HCT116 (cell line): ENCODE measurements around the gene SLC2A13. TPM values are rescaled to one million over a fixed set of nuclear protein-coding genes. Genes with fewer than 3 reads are reported as not detected.

Experiments used
- ATAC-seq: fragments of 200-7000 bp; cut with Tn5 transposase; 2 replicates; pipeline ENCODE4 v1.9.1; 2020; ENCODE audit warnings: mild to moderate bottlenecking, moderate library complexity
- BruUV-seq: library from RNA; stranded (reverse); fragments of 400-500 nt; replicated peaks from 2 replicates; lab custom pipeline; 2021; lab: Mats Ljungman, UMichigan
- CTCF ChIA-PET: fragments of 300-600 bp; sonication (Branson Sonifier 250); formaldehyde crosslinking; loops from one replicate; lab custom pipeline; 2021; ENCODE audit warnings: antibody characterized with exemption; lab: Charles Lee
- POLR2A ChIA-PET: fragments of 300-600, 350-600 bp; sonication (Branson Sonifier 250); formaldehyde crosslinking; loops from one replicate; lab custom pipeline; 2021; ENCODE audit warnings: antibody characterized with exemption; lab: Charles Lee
- RAD21 ChIA-PET, 2 experiments: fragments of 300-600 bp; sonication (Branson Sonifier 250); formaldehyde crosslinking; loops; one replicate each; lab custom pipeline; 2023; ENCODE audit warnings: low total read pairs in 2 of 2; ENCODE audit not compliant: uncharacterized antibody in 2 of 2, unreplicated experiment in 2 of 2, low non-redundant PET in 1 of 2; lab: Charles Lee
- DNase-seq: peaks from one replicate; pipeline ENCODE4 v3.0.0-alpha.2; 2010; ENCODE audit warnings: low read depth, low spot score
- H2AFZ ChIP-seq: fragments of 200-600 bp; shearing (Covaris generic), sonication (generic); 2 replicates; pipeline ENCODE4 v1.6.1; 2017; ENCODE audit warnings: low read depth, mixed run types, mixed read lengths, antibody characterized with exemption, low read length; ENCODE audit not compliant: poor library complexity, severe bottlenecking
- H3K27ac ChIP-seq: 2 replicates; pipeline ENCODE4 v1.5.1; 2012; ENCODE audit warnings: low read depth, low read length
- H3K27me3 ChIP-seq: fragments of 200-600 bp; sonication (generic); 2 replicates; pipeline ENCODE4 v1.6.1; 2016; ENCODE audit warnings: mixed run types, low read length, mixed read lengths; ENCODE audit not compliant: insufficient read depth
- H3K36me3 ChIP-seq, 2 experiments: fragments of 200-500 bp in 1 of 2; fragments of 200-600 bp in 1 of 2; sonication (Bioruptor generic) in 1 of 2; sonication (generic) in 1 of 2; 2 replicates each; pipeline versions ENCODE4 v1.5.1 to v1.6.1; 2014 to 2016; ENCODE audit warnings: low read length in 2 of 2, inconsistent platforms in 1 of 2, mixed read lengths in 1 of 2, mixed run types in 1 of 2; ENCODE audit not compliant: insufficient read depth in 2 of 2, control insufficient read depth in 1 of 2
- H3K4me1 ChIP-seq, 2 experiments: fragments of 200-600 bp in 1 of 2; sonication (generic) in 1 of 2; 2 replicates each; pipeline versions ENCODE4 v1.5.1 to v1.6.1; 2012 to 2017; ENCODE audit warnings: low read length in 2 of 2, inconsistent platforms in 1 of 2, mild to moderate bottlenecking in 1 of 2, mixed read lengths in 1 of 2, mixed run types in 1 of 2, moderate library complexity in 1 of 2; ENCODE audit not compliant: insufficient read depth in 2 of 2, control insufficient read depth in 1 of 2
- H3K4me2 ChIP-seq: fragments of 200-600 bp; sonication (generic); 2 replicates; pipeline ENCODE4 v1.6.1; 2017; ENCODE audit warnings: mixed run types, low read length, mixed read lengths
- H3K4me3 ChIP-seq, 2 experiments: fragments of 200-600 bp in 1 of 2; sonication (generic) in 1 of 2; replicated peaks in 1 of 2; 2 replicates each; pipeline ENCODE4 v1.5.1; 2011 to 2016; ENCODE audit warnings: low read length in 2 of 2, control low read depth in 1 of 2, low read depth in 1 of 2, mild to moderate bottlenecking in 1 of 2, mixed read lengths in 1 of 2, mixed run types in 1 of 2
- H3K79me2 ChIP-seq: fragments of 200-600 bp; sonication (generic); 2 replicates; pipeline ENCODE4 v1.6.1; 2017; ENCODE audit warnings: mild to moderate bottlenecking, mixed run types, low read length, moderate library complexity, mixed read lengths; ENCODE audit not compliant: insufficient read depth
- H3K9ac ChIP-seq: fragments of 200-600 bp; sonication (generic); 2 replicates; pipeline ENCODE4 v1.6.1; 2016; ENCODE audit warnings: low read length, mixed read lengths
- H3K9me2 ChIP-seq: fragments of 200-600 bp; sonication (generic), shearing (Covaris generic); 2 replicates; pipeline ENCODE4 v1.6.1; 2017; ENCODE audit warnings: mixed run types, mild to moderate bottlenecking, moderate library complexity; ENCODE audit not compliant: insufficient read depth
- H3K9me3 ChIP-seq, 2 experiments: fragments of 200-500 bp in 1 of 2; fragments of 200-600 bp in 1 of 2; sonication (Bioruptor generic) in 1 of 2; sonication (generic) in 1 of 2; 2 replicates each; pipeline ENCODE4 v1.6.1; 2014 to 2017; ENCODE audit warnings: low read length in 2 of 2, mixed read lengths in 2 of 2, inconsistent platforms in 1 of 2, low read depth in 1 of 2, mild to moderate bottlenecking in 1 of 2, mixed run types in 1 of 2, moderate library complexity in 1 of 2; ENCODE audit not compliant: control insufficient read depth in 1 of 2, insufficient read depth in 1 of 2
- H4K20me1 ChIP-seq: fragments of 200-600 bp; sonication (generic), shearing (Covaris generic); 2 replicates; pipeline ENCODE4 v1.6.1; 2017; ENCODE audit warnings: mixed run types, mild to moderate bottlenecking, moderate library complexity; ENCODE audit not compliant: insufficient read depth
- CEBPB ChIP-seq: IDR thresholded peaks from 2 replicates; pipeline ENCODE4 v1.6.1; 2012; ENCODE audit warnings: low read depth
- ELF1 ChIP-seq: IDR thresholded peaks from 2 replicates; pipeline ENCODE4 v1.6.1; 2012; ENCODE audit warnings: low read depth, borderline replicate concordance
- EZH2phosphoT487 ChIP-seq: fragments of 200-600 bp; IDR thresholded peaks from 2 replicates; pipeline ENCODE4 v1.6.1; 2018; ENCODE audit warnings: antibody characterized with exemption, borderline replicate concordance
- FOSL1 ChIP-seq: IDR thresholded peaks from 2 replicates; pipeline ENCODE4 v1.6.1; 2012; ENCODE audit warnings: low read depth
- JUND ChIP-seq: IDR thresholded peaks from 2 replicates; pipeline ENCODE4 v1.6.1; 2012
- POLR2AphosphoS5 ChIP-seq: IDR thresholded peaks from 2 replicates; pipeline ENCODE4 v1.6.1; 2011; ENCODE audit warnings: mild to moderate bottlenecking, low read depth, low read length, moderate library complexity
- TCF7L2 ChIP-seq: IDR thresholded peaks from 2 replicates; pipeline ENCODE4 v1.7.0; 2011; ENCODE audit warnings: borderline replicate concordance, inconsistent platforms; ENCODE audit not compliant: insufficient read depth, insufficient read length; ENCODE audit errors: extremely low read depth
- YY1 ChIP-seq: IDR thresholded peaks from 2 replicates; pipeline ENCODE4 v1.6.1; 2011; ENCODE audit warnings: low read length, low read depth, moderate library complexity, mild to moderate bottlenecking; ENCODE audit not compliant: insufficient replicate concordance; ENCODE audit errors: extremely low read depth
- ZNF274 ChIP-seq: fragments of 200-500 bp; sonication (Bioruptor generic); IDR thresholded peaks from 2 replicates; pipeline ENCODE4 v1.6.1; 2014; ENCODE audit warnings: mild to moderate bottlenecking, low read depth, low read length, inconsistent platforms
- intact Hi-C: fragments of 100-400 bp; cut with micrococcal nuclease; formaldehyde crosslinking; loops from 2 replicates; pipeline ENCODE4 v1.10.0; 2022
- total RNA-seq: library from RNA; stranded (reverse); gene quantifications from one replicate; pipeline ENCODE4 v1.2.1, GENCODE V29; 2021; ENCODE audit not compliant: unreplicated experiment
- TF ChIP-seq, protein P1 (sequence below), 3 experiments: fragments of 200-600 bp in 1 of 3; sonication (generic) in 1 of 3; IDR thresholded peaks in 2 of 3; conservative IDR thresholded peaks in 1 of 3; 2 replicates each; pipeline ENCODE4 v1.5.1; 2012 to 2017; ENCODE audit warnings: low read depth in 2 of 3, low read length in 2 of 3, antibody characterized with exemption in 1 of 3, borderline replicate concordance in 1 of 3, control low read depth in 1 of 3, mild to moderate bottlenecking in 1 of 3, mixed read lengths in 1 of 3, mixed run types in 1 of 3, moderate library complexity in 1 of 3; ENCODE audit not compliant: insufficient read depth in 1 of 3
- TF ChIP-seq, protein P2 (sequence below): IDR thresholded peaks from 2 replicates; pipeline ENCODE4 v1.6.1; 2012; ENCODE audit warnings: low read depth
- TF ChIP-seq, protein P3 (sequence below): IDR thresholded peaks from 2 replicates; pipeline ENCODE4 v1.6.1; 2012
- TF ChIP-seq, protein P4 (sequence below): IDR thresholded peaks from 2 replicates; pipeline ENCODE4 v1.6.1; 2012

SLC2A13 gene
- total RNA-seq, 1 experiment from 2014 or later: 6.8 TPM

DNA sequence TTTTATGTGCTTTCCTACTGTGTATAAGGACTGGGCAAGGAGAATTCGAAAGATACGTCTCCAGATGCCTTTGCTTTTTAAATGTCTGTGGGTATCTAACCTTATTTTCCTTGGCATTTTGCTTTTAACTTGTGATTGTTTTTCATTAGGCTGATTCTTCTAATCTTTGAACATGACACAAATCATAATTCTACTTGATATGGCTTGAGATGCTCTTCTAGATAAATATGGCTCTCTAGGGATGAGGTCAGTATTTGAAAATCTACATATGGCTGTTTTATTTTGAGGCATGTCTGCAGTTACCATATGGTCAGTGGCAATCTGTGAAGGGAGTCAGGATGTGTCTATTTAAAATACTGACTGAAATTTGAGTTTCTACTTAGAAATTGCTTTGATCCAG, 139.2 kb downstream of the SLC2A13 start:
- H3K9me2 ChIP-seq: no peaks in the 10 kb centered on the region
- no peaks in the 10 kb centered on the region for H3K4me1 ChIP-seq
- DNase-seq (no peak), ATAC-seq (no peak)
- H4K20me1 ChIP-seq: no peaks in the 10 kb centered on the region
- H3K4me3 ChIP-seq: no peak overlapping the region
- TF ChIP-seq JUND: no peak
- TF ChIP-seq, protein P1, sequence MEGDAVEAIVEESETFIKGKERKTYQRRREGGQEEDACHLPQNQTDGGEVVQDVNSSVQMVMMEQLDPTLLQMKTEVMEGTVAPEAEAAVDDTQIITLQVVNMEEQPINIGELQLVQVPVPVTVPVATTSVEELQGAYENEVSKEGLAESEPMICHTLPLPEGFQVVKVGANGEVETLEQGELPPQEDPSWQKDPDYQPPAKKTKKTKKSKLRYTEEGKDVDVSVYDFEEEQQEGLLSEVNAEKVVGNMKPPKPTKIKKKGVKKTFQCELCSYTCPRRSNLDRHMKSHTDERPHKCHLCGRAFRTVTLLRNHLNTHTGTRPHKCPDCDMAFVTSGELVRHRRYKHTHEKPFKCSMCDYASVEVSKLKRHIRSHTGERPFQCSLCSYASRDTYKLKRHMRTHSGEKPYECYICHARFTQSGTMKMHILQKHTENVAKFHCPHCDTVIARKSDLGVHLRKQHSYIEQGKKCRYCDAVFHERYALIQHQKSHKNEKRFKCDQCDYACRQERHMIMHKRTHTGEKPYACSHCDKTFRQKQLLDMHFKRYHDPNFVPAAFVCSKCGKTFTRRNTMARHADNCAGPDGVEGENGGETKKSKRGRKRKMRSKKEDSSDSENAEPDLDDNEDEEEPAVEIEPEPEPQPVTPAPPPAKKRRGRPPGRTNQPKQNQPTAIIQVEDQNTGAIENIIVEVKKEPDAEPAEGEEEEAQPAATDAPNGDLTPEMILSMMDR (IDR thresholded peaks at IDR 0.05 in 2 of 3, conservative IDR thresholded peaks at IDR 0.05 in 1 of 3; ENCODE audit: borderline replicate concordance in 1 of 3, insufficient read depth in 1 of 3, low read depth in 2 of 3, low read length in 2 of 3): no peak
- TF ChIP-seq TCF7L2: no peak
- no peak for TF ChIP-seq CEBPB
- no peak for TF ChIP-seq EZH2phosphoT487
- no peak for TF ChIP-seq ZNF274
- no peak for TF ChIP-seq POLR2AphosphoS5
- ChIA-PET POLR2A (no interaction called here), RAD21 (no interaction called here), CTCF (no interaction called here)
- H3K9me3 ChIP-seq: no peaks in the 10 kb centered on the region
- H3K27me3 ChIP-seq: no peaks in the 10 kb centered on the region
- no peaks in the 10 kb centered on the region for H3K36me3 ChIP-seq
- no peak overlapping the region for H3K9ac ChIP-seq
- no TSS peak for BruUV-seq
- no peak overlapping the region for H3K4me2 ChIP-seq
- no peak overlapping the region for H3K27ac ChIP-seq
- intact Hi-C loops: no loop called here
- no peaks in the 10 kb centered on the region for H3K79me2 ChIP-seq
- no peak overlapping the region for H2AFZ ChIP-seq

DNA sequence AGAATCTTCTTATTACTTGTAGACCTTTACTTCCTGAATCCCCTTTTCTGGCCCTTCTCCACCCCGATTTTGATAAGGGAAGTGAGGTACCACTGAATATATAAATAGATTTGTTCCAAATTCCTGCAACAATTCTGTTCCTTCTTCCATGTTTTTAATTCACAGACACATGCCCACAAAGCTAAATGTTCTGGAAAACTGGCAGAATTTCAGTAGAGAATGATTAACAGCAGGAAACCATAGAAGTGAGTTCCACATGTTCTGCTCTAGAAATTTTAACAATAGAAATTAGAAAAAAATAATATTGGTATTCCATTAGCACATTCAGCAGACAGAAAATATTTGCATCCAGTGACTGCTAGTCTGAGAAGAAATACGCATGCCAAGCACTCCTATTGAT, 139.6 kb downstream of the SLC2A13 start:
- ChIA-PET POLR2A (no interaction called here), CTCF (no interaction called here), RAD21 (no interaction called here)
- H3K4me2 ChIP-seq: no peak overlapping the region
- intact Hi-C loops: no loop called here
- no peak overlapping the region for H3K9ac ChIP-seq
- no peaks in the 10 kb centered on the region for H3K27me3 ChIP-seq
- H4K20me1 ChIP-seq: no peaks in the 10 kb centered on the region
- H3K9me3 ChIP-seq: no peaks in the 10 kb centered on the region
- no peak overlapping the region for H3K27ac ChIP-seq
- no TSS peak for BruUV-seq
- H3K9me2 ChIP-seq: no peaks in the 10 kb centered on the region
- H2AFZ ChIP-seq: no peak overlapping the region
- H3K79me2 ChIP-seq: no peaks in the 10 kb centered on the region
- no peaks in the 10 kb centered on the region for H3K4me1 ChIP-seq
- DNase-seq (no peak), ATAC-seq (no peak)
- no peaks in the 10 kb centered on the region for H3K36me3 ChIP-seq
- no peak overlapping the region for H3K4me3 ChIP-seq
- TF ChIP-seq, protein P2, sequence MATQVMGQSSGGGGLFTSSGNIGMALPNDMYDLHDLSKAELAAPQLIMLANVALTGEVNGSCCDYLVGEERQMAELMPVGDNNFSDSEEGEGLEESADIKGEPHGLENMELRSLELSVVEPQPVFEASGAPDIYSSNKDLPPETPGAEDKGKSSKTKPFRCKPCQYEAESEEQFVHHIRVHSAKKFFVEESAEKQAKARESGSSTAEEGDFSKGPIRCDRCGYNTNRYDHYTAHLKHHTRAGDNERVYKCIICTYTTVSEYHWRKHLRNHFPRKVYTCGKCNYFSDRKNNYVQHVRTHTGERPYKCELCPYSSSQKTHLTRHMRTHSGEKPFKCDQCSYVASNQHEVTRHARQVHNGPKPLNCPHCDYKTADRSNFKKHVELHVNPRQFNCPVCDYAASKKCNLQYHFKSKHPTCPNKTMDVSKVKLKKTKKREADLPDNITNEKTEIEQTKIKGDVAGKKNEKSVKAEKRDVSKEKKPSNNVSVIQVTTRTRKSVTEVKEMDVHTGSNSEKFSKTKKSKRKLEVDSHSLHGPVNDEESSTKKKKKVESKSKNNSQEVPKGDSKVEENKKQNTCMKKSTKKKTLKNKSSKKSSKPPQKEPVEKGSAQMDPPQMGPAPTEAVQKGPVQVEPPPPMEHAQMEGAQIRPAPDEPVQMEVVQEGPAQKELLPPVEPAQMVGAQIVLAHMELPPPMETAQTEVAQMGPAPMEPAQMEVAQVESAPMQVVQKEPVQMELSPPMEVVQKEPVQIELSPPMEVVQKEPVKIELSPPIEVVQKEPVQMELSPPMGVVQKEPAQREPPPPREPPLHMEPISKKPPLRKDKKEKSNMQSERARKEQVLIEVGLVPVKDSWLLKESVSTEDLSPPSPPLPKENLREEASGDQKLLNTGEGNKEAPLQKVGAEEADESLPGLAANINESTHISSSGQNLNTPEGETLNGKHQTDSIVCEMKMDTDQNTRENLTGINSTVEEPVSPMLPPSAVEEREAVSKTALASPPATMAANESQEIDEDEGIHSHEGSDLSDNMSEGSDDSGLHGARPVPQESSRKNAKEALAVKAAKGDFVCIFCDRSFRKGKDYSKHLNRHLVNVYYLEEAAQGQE: no peak
- no peak for TF ChIP-seq FOSL1
- TF ChIP-seq EZH2phosphoT487: no peak
- TF ChIP-seq, protein P3, sequence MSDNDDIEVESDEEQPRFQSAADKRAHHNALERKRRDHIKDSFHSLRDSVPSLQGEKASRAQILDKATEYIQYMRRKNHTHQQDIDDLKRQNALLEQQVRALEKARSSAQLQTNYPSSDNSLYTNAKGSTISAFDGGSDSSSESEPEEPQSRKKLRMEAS: no peak
- TF ChIP-seq ELF1: no peak
- no peak for TF ChIP-seq YY1
- TF ChIP-seq, protein P4, sequence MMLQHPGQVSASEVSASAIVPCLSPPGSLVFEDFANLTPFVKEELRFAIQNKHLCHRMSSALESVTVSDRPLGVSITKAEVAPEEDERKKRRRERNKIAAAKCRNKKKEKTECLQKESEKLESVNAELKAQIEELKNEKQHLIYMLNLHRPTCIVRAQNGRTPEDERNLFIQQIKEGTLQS: no peak
- no peak for TF ChIP-seq JUND
